ENCODE measurements around the gene NANOS2.

GRCh38 chr19:45890877-45891276 is 23.7 kb downstream of the NANOS2 start:
- TF ChIP-seq, protein P1, sequence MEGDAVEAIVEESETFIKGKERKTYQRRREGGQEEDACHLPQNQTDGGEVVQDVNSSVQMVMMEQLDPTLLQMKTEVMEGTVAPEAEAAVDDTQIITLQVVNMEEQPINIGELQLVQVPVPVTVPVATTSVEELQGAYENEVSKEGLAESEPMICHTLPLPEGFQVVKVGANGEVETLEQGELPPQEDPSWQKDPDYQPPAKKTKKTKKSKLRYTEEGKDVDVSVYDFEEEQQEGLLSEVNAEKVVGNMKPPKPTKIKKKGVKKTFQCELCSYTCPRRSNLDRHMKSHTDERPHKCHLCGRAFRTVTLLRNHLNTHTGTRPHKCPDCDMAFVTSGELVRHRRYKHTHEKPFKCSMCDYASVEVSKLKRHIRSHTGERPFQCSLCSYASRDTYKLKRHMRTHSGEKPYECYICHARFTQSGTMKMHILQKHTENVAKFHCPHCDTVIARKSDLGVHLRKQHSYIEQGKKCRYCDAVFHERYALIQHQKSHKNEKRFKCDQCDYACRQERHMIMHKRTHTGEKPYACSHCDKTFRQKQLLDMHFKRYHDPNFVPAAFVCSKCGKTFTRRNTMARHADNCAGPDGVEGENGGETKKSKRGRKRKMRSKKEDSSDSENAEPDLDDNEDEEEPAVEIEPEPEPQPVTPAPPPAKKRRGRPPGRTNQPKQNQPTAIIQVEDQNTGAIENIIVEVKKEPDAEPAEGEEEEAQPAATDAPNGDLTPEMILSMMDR (IDR thresholded peaks at IDR 0.05), result no peak
- TF ChIP-seq POLR2A (IDR thresholded peaks at IDR 0.05), result no peak

Data from adrenal gland (tissue), 5 donors.